ENCODE measurements around the gene PDE8A. TPM values are rescaled to one million over a fixed set of nuclear protein-coding genes. Genes with fewer than 3 reads are reported as not detected.

Gene PDE8A
- total RNA-seq, 1 donor, result 30.4 TPM

GRCh38 chr15:84953726-84954125, 27.9 kb upstream of the PDE8A start:
- Histone ChIP-seq H3K4me1 (ENCODE audit: insufficient read depth, low read length) (peaks cover 22% of the 10 kb centered on the region), H2AFZ (ENCODE audit: low read length) (peak overlapping the region; percentile 39)
- no peak for DNase-seq (ENCODE audit: insufficient read length, low spot score, missing footprints)

GRCh38 chr15:84955089-84955848, 26.4 kb upstream of the PDE8A start:
- no peak overlapping the region for H3K27ac ChIP-seq (ENCODE audit: low read depth, low read length)
- peak overlapping the region; percentile 66 for H3K4me3 ChIP-seq (ENCODE audit: insufficient read depth, low read length)
- TF ChIP-seq CTCF (IDR thresholded peaks at IDR 0.05; ENCODE audit: extremely low read depth, low read depth, low read length), result peak; percentile 90
- no peaks in the 10 kb centered on the region for H3K79me2 ChIP-seq (ENCODE audit: insufficient read depth, low read length)
- no peaks in the 10 kb centered on the region for H3K36me3 ChIP-seq (ENCODE audit: insufficient read depth, low read length)
- H2AFZ ChIP-seq (ENCODE audit: low read length), result peak overlapping the region; percentile 92
- peak overlapping the region; percentile 85 for H3K4me2 ChIP-seq (ENCODE audit: insufficient read depth, low read length)
- no peaks in the 10 kb centered on the region for H4K20me1 ChIP-seq (ENCODE audit: insufficient read depth, low read length)
- no peaks in the 10 kb centered on the region for H3K9me3 ChIP-seq (ENCODE audit: low read depth, low read length)
- H3K27me3 ChIP-seq (ENCODE audit: insufficient read depth, low read length), result no peaks in the 10 kb centered on the region
- DNase-seq (ENCODE audit: insufficient read length, low spot score, missing footprints), result peak; percentile 87
- peaks cover 7% of the 10 kb centered on the region for H3K4me1 ChIP-seq (ENCODE audit: insufficient read depth, low read length)

More at GRCh38 chr15:84953726-84954125, 27.9 kb upstream of the PDE8A start:
- Histone ChIP-seq H3K9me3 (ENCODE audit: low read depth, low read length) (no peaks in the 10 kb centered on the region), H3K27ac (ENCODE audit: low read depth, low read length) (no peak overlapping the region), H3K36me3 (ENCODE audit: insufficient read depth, low read length) (no peaks in the 10 kb centered on the region), H3K4me2 (ENCODE audit: insufficient read depth, low read length) (no peak overlapping the region), H4K20me1 (ENCODE audit: insufficient read depth, low read length) (no peaks in the 10 kb centered on the region), H3K27me3 (ENCODE audit: insufficient read depth, low read length) (no peaks in the 10 kb centered on the region), H3K4me3 (ENCODE audit: insufficient read depth, low read length) (no peak overlapping the region), H3K79me2 (ENCODE audit: insufficient read depth, low read length) (no peaks in the 10 kb centered on the region)
- no peak for TF ChIP-seq CTCF (IDR thresholded peaks at IDR 0.05; ENCODE audit: extremely low read depth, low read depth, low read length)

- H4K20me1 ChIP-seq (ENCODE audit: insufficient read depth, low read length), result no peaks in the 10 kb centered on the region
- H3K36me3 ChIP-seq (ENCODE audit: insufficient read depth, low read length), result no peaks in the 10 kb centered on the region
- H3K9me3 ChIP-seq (ENCODE audit: low read depth, low read length), result no peaks in the 10 kb centered on the region
- no peaks in the 10 kb centered on the region for H3K27me3 ChIP-seq (ENCODE audit: insufficient read depth, low read length)
- H3K4me3 ChIP-seq (ENCODE audit: insufficient read depth, low read length), result no peak overlapping the region
- DNase-seq (ENCODE audit: insufficient read length, low spot score, missing footprints), result no peak
- H3K4me1 ChIP-seq (ENCODE audit: insufficient read depth, low read length), result peaks cover 11% of the 10 kb centered on the region
- no peak overlapping the region for H2AFZ ChIP-seq (ENCODE audit: low read length)
- no peak overlapping the region for H3K4me2 ChIP-seq (ENCODE audit: insufficient read depth, low read length)
- TF ChIP-seq CTCF (IDR thresholded peaks at IDR 0.05; ENCODE audit: extremely low read depth, low read depth, low read length), result no peak
- no peaks in the 10 kb centered on the region for H3K79me2 ChIP-seq (ENCODE audit: insufficient read depth, low read length)
- no peak overlapping the region for H3K27ac ChIP-seq (ENCODE audit: low read depth, low read length)
These were observed 25.5 kb upstream of the PDE8A start for GRCh38 chr15:84956199-84956598.

GRCh38 chr15:84960391-84961113, 21.1 kb upstream of the PDE8A start:
- Histone ChIP-seq H3K27ac (ENCODE audit: low read depth, low read length) (no peak overlapping the region), H4K20me1 (ENCODE audit: insufficient read depth, low read length) (no peaks in the 10 kb centered on the region), H3K4me3 (ENCODE audit: insufficient read depth, low read length) (no peak overlapping the region), H2AFZ (ENCODE audit: low read length) (no peak overlapping the region), H3K9me3 (ENCODE audit: low read depth, low read length) (no peaks in the 10 kb centered on the region), H3K36me3 (ENCODE audit: insufficient read depth, low read length) (no peaks in the 10 kb centered on the region), H3K79me2 (ENCODE audit: insufficient read depth, low read length) (no peaks in the 10 kb centered on the region), H3K4me1 (ENCODE audit: insufficient read depth, low read length) (peaks cover 14% of the 10 kb centered on the region), H3K4me2 (ENCODE audit: insufficient read depth, low read length) (peak overlapping the region; percentile 12), H3K27me3 (ENCODE audit: insufficient read depth, low read length) (no peaks in the 10 kb centered on the region)
- DNase-seq (ENCODE audit: insufficient read length, low spot score, missing footprints), result no peak
- TF ChIP-seq CTCF (IDR thresholded peaks at IDR 0.05; ENCODE audit: extremely low read depth, low read depth, low read length), result no peak
